HepG2 (cell line): ENCODE results near the gene FAM222B. TPM values are rescaled to one million over a fixed set of nuclear protein-coding genes. Genes with fewer than 3 reads are reported as not detected.
A peak's percentile ranks its signal among the peaks of the same experiment; 100 is the strongest.

ENCODE experiments used
- ATF1 ChIP-seq: IDR thresholded peaks from 2 replicates; pipeline ENCODE4 v1.6.1; 2016; ENCODE audit warnings: mild to moderate bottlenecking, control low read depth
- CBX5 ChIP-seq: sonication (generic); formaldehyde crosslinking; IDR thresholded peaks from 2 replicates; pipeline ENCODE4 v1.4.0; 2020; ENCODE audit warnings: missing genetic modification reagents, borderline replicate concordance
- CEBPB ChIP-seq: IDR thresholded peaks from 2 replicates; pipeline ENCODE4 v1.6.1; 2011; ENCODE audit warnings: low read depth, low read length, improper control_type of control experiment, borderline replicate concordance
- CHD4 ChIP-seq: fragments of 200-600 bp; sonication (generic); IDR thresholded peaks from 2 replicates; pipeline ENCODE4 v1.7.0; 2017; ENCODE audit warnings: mild to moderate bottlenecking, low read length, borderline replicate concordance
- CREB1 ChIP-seq, 2 experiments: fragments of 450-650 bp in 1 of 2; IDR thresholded peaks; 2 replicates each; pipeline ENCODE4 v1.6.1; 2016 to 2017; ENCODE audit warnings: control low read depth in 1 of 2, mild to moderate bottlenecking in 1 of 2, missing compliant biosample characterization in 1 of 2, missing genetic modification characterization in 1 of 2
- ELF4 ChIP-seq: sonication (generic); formaldehyde crosslinking; IDR thresholded peaks from 2 replicates; pipeline ENCODE4 v1.5.0; 2020; ENCODE audit warnings: missing genetic modification reagents, mild to moderate bottlenecking, moderate library complexity, borderline replicate concordance
- FOXK2 ChIP-seq: fragments of 450-650 bp; IDR thresholded peaks from 2 replicates; pipeline ENCODE4 v1.6.1; 2016
- FOXO1 ChIP-seq: sonication (generic); formaldehyde crosslinking; IDR thresholded peaks from 2 replicates; pipeline ENCODE4 v1.4.0; 2020; ENCODE audit warnings: missing genetic modification reagents
- GPN1 ChIP-seq: sonication (generic); formaldehyde crosslinking; IDR thresholded peaks from 2 replicates; pipeline ENCODE4 v1.5.1; 2020; ENCODE audit warnings: missing genetic modification reagents, borderline replicate concordance
- HDAC1 ChIP-seq: sonication (generic); formaldehyde crosslinking; IDR thresholded peaks from 2 replicates; pipeline ENCODE4 v1.5.1; 2020; ENCODE audit warnings: mild to moderate bottlenecking, missing genetic modification reagents
- ISL2 ChIP-seq: sonication (generic); formaldehyde crosslinking; IDR thresholded peaks from 2 replicates; pipeline ENCODE4 v1.5.0; 2020; ENCODE audit warnings: missing genetic modification reagents
- JARID2 ChIP-seq: sonication (generic); formaldehyde crosslinking; IDR thresholded peaks from 2 replicates; pipeline ENCODE4 v1.8.1; 2023; ENCODE audit warnings: missing genetic modification reagents, inconsistent platforms; ENCODE audit not compliant: insufficient replicate concordance
- KAT2B ChIP-seq: fragments of 150-350 bp; IDR thresholded peaks from 2 replicates; pipeline ENCODE4 v1.6.1; 2014; ENCODE audit warnings: low read depth, low read length, borderline replicate concordance
- KLF9 ChIP-seq: IDR thresholded peaks from 2 replicates; pipeline ENCODE4 v1.6.1; 2016; ENCODE audit warnings: low read depth
- PLRG1 ChIP-seq: fragments of 450-650 bp; conservative IDR thresholded peaks from 2 replicates; pipeline ENCODE4 v1.6.1; 2016
- POLR2G ChIP-seq: fragments of 200-400 bp; formaldehyde crosslinking; IDR thresholded peaks from 2 replicates; pipeline ENCODE4 v1.6.1; 2018; ENCODE audit warnings: mild to moderate bottlenecking, low read depth, low read length, moderate library complexity
- RBAK ChIP-seq: sonication (generic); formaldehyde crosslinking; IDR thresholded peaks from 2 replicates; pipeline ENCODE4 v1.5.1; 2020; ENCODE audit warnings: mild to moderate bottlenecking, missing genetic modification reagents
- RFXAP ChIP-seq: sonication (generic); formaldehyde crosslinking; IDR thresholded peaks from 2 replicates; pipeline ENCODE4 v1.4.0; 2020; ENCODE audit warnings: missing genetic modification reagents, borderline replicate concordance
- SMARCC2 ChIP-seq: fragments of 450-650 bp; IDR thresholded peaks from 2 replicates; pipeline ENCODE4 v1.6.1; 2017; ENCODE audit warnings: antibody characterized with exemption, mild to moderate bottlenecking
- SUZ12 ChIP-seq: fragments of 150-350 bp; IDR thresholded peaks from 2 replicates; pipeline ENCODE4 v1.6.1; 2014; ENCODE audit warnings: low read depth, low read length
- ZBTB43 ChIP-seq: sonication (generic); formaldehyde crosslinking; conservative IDR thresholded peaks from 2 replicates; pipeline ENCODE4 v1.4.0; 2020; ENCODE audit warnings: missing genetic modification reagents
- ZBTB46 ChIP-seq: sonication (generic); formaldehyde crosslinking; IDR thresholded peaks from 2 replicates; pipeline ENCODE4 v1.4.0; 2020; ENCODE audit warnings: mild to moderate bottlenecking, missing genetic modification reagents, borderline replicate concordance
- ZFP37 ChIP-seq: sonication (generic); formaldehyde crosslinking; IDR thresholded peaks from 2 replicates; pipeline ENCODE4 v1.4.0; 2020; ENCODE audit warnings: missing genetic modification reagents, borderline replicate concordance
- ZIK1 ChIP-seq: sonication (generic); formaldehyde crosslinking; IDR thresholded peaks from 2 replicates; pipeline ENCODE4 v1.5.0; 2020; ENCODE audit warnings: mild to moderate bottlenecking, low read depth, missing genetic modification reagents, borderline replicate concordance
- ZNF143 ChIP-seq: sonication (generic); formaldehyde crosslinking; IDR thresholded peaks from 2 replicates; pipeline ENCODE4 v1.4.0; 2020; ENCODE audit warnings: missing genetic modification reagents
- ZNF253 ChIP-seq: sonication (generic); formaldehyde crosslinking; IDR thresholded peaks from 2 replicates; pipeline ENCODE4 v1.8.0; 2022; ENCODE audit warnings: mild to moderate bottlenecking, missing genetic modification reagents, borderline replicate concordance
- ZNF562 ChIP-seq: sonication (generic); formaldehyde crosslinking; IDR thresholded peaks from 2 replicates; pipeline ENCODE4 v1.8.0; 2022; ENCODE audit warnings: missing genetic modification reagents, borderline replicate concordance
- ZNF740 ChIP-seq: sonication (generic); formaldehyde crosslinking; IDR thresholded peaks from 2 replicates; pipeline ENCODE4 v1.4.0; 2020; ENCODE audit warnings: missing genetic modification reagents
- ZSCAN21 ChIP-seq: sonication (generic); formaldehyde crosslinking; IDR thresholded peaks from 2 replicates; pipeline ENCODE4 v1.8.0; 2022; ENCODE audit warnings: mild to moderate bottlenecking, missing genetic modification reagents, moderate library complexity, borderline replicate concordance
- ZSCAN22 ChIP-seq: sonication (generic); formaldehyde crosslinking; IDR thresholded peaks from 2 replicates; pipeline ENCODE4 v1.4.0; 2020; ENCODE audit warnings: mild to moderate bottlenecking, missing genetic modification reagents
- polyA plus RNA-seq, 8 experiments: library from polyadenylated mRNA; depleted of rRNA in 3 of 8; stranded (reverse) in 7 of 8; unstranded in 1 of 8; fragments of >200 nt; fragmentation: Illumina TruSeq in 4 of 8; extraction: Trizol in 4 of 8; gene quantifications; 2 replicates each; pipeline versions ENCODE4 v1.2.1 to v1.2.3, GENCODE V29; 2011 to 2016; ENCODE audit warnings: low read depth in 4 of 8, missing spikeins in 1 of 8, mixed read lengths in 1 of 8; ENCODE audit not compliant: insufficient read depth in 1 of 8
- total RNA-seq, 5 experiments: library from RNA; depleted of rRNA; stranded (reverse); fragments of >200 nt; fragmentation: Illumina TruSeq; extraction: Trizol; gene quantifications; 2 replicates each; pipeline ENCODE4 v1.2.3, GENCODE V29; 2016; ENCODE audit warnings: low read depth in 1 of 5

FAM222B gene
- total and polyA plus RNA-seq, 2 of the 13 experiments (the other 11 are each of a cell fraction or from before 2014, with no cell fraction given): 3.5 to 7.3 TPM

- TF ChIP-seq POLR2G: peak; percentile 83
- no peak for TF ChIP-seq CREB1 (IDR thresholded peaks at IDR 0.05)
- no peak for TF ChIP-seq CREB1 (CRISPR knock-in tag; IDR thresholded peaks at IDR 0.05)
- no peak for TF ChIP-seq ZNF253 (CRISPR knock-in tag)
- no peak for TF ChIP-seq ZFP37
- no peak for TF ChIP-seq RFXAP (CRISPR knock-in tag)
- no peak for TF ChIP-seq ELF4
- 0 out of 2 replicates have a peak, but pooled peaks have one; percentile 10 for TF ChIP-seq FOXO1 (CRISPR knock-in tag)
- TF ChIP-seq ZSCAN21 (CRISPR knock-in tag): peak; percentile 75; the same call in 1 of the 2 replicates
- 0 out of 2 replicates have a peak, but pooled peaks have one; percentile 29 for TF ChIP-seq ZBTB43 (CRISPR knock-in tag)
- no peak for TF ChIP-seq SMARCC2
- TF ChIP-seq RBAK (CRISPR knock-in tag): no peak
- TF ChIP-seq HDAC1 (CRISPR knock-in tag): no peak
- no peak for TF ChIP-seq CHD4
- TF ChIP-seq SUZ12: no peak
- TF ChIP-seq FOXK2: no peak
- TF ChIP-seq ZNF143: no peak
- no peak for TF ChIP-seq JARID2 (CRISPR knock-in tag)
- no peak for TF ChIP-seq ZBTB46 (CRISPR knock-in tag)
- TF ChIP-seq ZSCAN22 (CRISPR knock-in tag): no peak
- no peak for TF ChIP-seq ISL2 (CRISPR knock-in tag)
- TF ChIP-seq CBX5 (CRISPR knock-in tag): peak; percentile 54; the same call in 1 of the 2 replicates
- TF ChIP-seq KAT2B: no peak
- no peak for TF ChIP-seq ATF1 (CRISPR knock-in tag)
- no peak for TF ChIP-seq KLF9 (CRISPR knock-in tag)
- TF ChIP-seq ZIK1 (CRISPR knock-in tag): no peak
- peak; percentile 83 for TF ChIP-seq ZNF740
- TF ChIP-seq GPN1: no peak
- no peak for TF ChIP-seq CEBPB
- TF ChIP-seq PLRG1: no peak
- no peak for TF ChIP-seq ZNF562 (CRISPR knock-in tag)
These were observed 97.4 kb downstream of the FAM222B start (continued) for GRCh38 chr17:28744972-28745785.
